Natural killer cell (primary cell): Measurements from ENCODE around the gene TEX22. TPM values are rescaled to one million over a fixed set of nuclear protein-coding genes. Genes with fewer than 3 reads are reported as not detected.
A peak's percentile ranks its signal among the peaks of the same experiment; 100 is the strongest.

Experiments used
- ATAC-seq, 3 donors: fragments of 150-1000 bp in 2 of 3; fragments of 200-7000 bp in 1 of 3; cut with Tn5 transposase; 1 replicate in 1 of 3; 2 replicates in 2 of 3; pipeline ENCODE4 v1.10.0; 2021; ENCODE audit warnings: mild to moderate bottlenecking in 2 of 3, moderate library complexity in 2 of 3
- DNase-seq, 2 donors: peaks; one replicate each; pipeline versions ENCODE4 v3.0.0 to v3.0.0-alpha.2; 2013 to 2021; ENCODE audit warnings: mixed read lengths in 1 of 2
- H3K27ac ChIP-seq: one replicate; pipeline ENCODE4 v1.5.1; 2013; ENCODE audit warnings: mild to moderate bottlenecking, low read length
- H3K27me3 ChIP-seq: one replicate; pipeline ENCODE4 v1.6.1; 2013; ENCODE audit warnings: low read length; ENCODE audit not compliant: control insufficient read depth, insufficient read depth
- H3K36me3 ChIP-seq: one replicate; pipeline ENCODE4 v1.6.1; 2013; ENCODE audit warnings: low read length; ENCODE audit not compliant: control insufficient read depth, insufficient read depth
- H3K4me1 ChIP-seq: one replicate; pipeline ENCODE4 v1.6.1; 2013; ENCODE audit warnings: low read length; ENCODE audit not compliant: control insufficient read depth, insufficient read depth
- H3K4me3 ChIP-seq: one replicate; pipeline ENCODE4 v1.5.1; 2013; ENCODE audit warnings: low read length
- H3K9me3 ChIP-seq: one replicate; pipeline ENCODE4 v1.6.1; 2013; ENCODE audit warnings: low read length; ENCODE audit not compliant: control insufficient read depth, insufficient read depth
- H3K27ac Mint-ChIP-seq, 2 donors: one replicate each; pipeline ENCODE4 v1.8.0; 2022; ENCODE audit warnings: mild to moderate bottlenecking in 2 of 2, mixed read lengths in 2 of 2, moderate library complexity in 1 of 2
- H3K27me3 Mint-ChIP-seq, 2 donors: one replicate each; pipeline ENCODE4 v1.8.0; 2022; ENCODE audit warnings: low read depth in 2 of 2, mixed read lengths in 2 of 2
- H3K36me3 Mint-ChIP-seq: one replicate; pipeline ENCODE4 v1.8.0; 2022; ENCODE audit warnings: mixed read lengths
- H3K4me1 Mint-ChIP-seq, 2 donors: one replicate each; pipeline ENCODE4 v1.8.0; 2022; ENCODE audit warnings: mixed read lengths in 2 of 2
- H3K4me3 Mint-ChIP-seq: one replicate; pipeline ENCODE4 v1.8.0; 2022; ENCODE audit warnings: mild to moderate bottlenecking, moderate library complexity, mixed read lengths
- H3K9me3 Mint-ChIP-seq, 2 donors: one replicate each; pipeline ENCODE4 v1.8.0; 2022; ENCODE audit warnings: mixed read lengths in 2 of 2
- WGBS: methylation state at CpG from one replicate; pipeline ENCODE4 v1.1.7; 2013; ENCODE audit warnings: missing lambda C conversion rate; ENCODE audit not compliant: insufficient coverage; 5-methylcytosine and 5-hydroxymethylcytosine counted together
- intact Hi-C: fragments of 100-400 bp; cut with micrococcal nuclease; formaldehyde crosslinking; loops from one replicate; pipeline ENCODE4 v1.14.2; 2022
- total RNA-seq, 4 donors: library from RNA; stranded (reverse); fragments of 120-200 nt in 1 of 4; gene quantifications; one replicate each; pipeline versions ENCODE4 v1.2.3 to v1.2.4, GENCODE V29; 2013 to 2022
- TF ChIP-seq, protein P1 (sequence below): fragments of 200-600 bp; IDR thresholded peaks from one replicate; pipeline ENCODE4 v1.8.0; 2022; ENCODE audit warnings: antibody characterized with exemption

Gene TEX22
- total RNA-seq, 3 donors from 2014 or later (not counting 1 experiment from before 2014, with no cell fraction given) = 0.23 to 1.9 (median 1.8) TPM

DNA sequence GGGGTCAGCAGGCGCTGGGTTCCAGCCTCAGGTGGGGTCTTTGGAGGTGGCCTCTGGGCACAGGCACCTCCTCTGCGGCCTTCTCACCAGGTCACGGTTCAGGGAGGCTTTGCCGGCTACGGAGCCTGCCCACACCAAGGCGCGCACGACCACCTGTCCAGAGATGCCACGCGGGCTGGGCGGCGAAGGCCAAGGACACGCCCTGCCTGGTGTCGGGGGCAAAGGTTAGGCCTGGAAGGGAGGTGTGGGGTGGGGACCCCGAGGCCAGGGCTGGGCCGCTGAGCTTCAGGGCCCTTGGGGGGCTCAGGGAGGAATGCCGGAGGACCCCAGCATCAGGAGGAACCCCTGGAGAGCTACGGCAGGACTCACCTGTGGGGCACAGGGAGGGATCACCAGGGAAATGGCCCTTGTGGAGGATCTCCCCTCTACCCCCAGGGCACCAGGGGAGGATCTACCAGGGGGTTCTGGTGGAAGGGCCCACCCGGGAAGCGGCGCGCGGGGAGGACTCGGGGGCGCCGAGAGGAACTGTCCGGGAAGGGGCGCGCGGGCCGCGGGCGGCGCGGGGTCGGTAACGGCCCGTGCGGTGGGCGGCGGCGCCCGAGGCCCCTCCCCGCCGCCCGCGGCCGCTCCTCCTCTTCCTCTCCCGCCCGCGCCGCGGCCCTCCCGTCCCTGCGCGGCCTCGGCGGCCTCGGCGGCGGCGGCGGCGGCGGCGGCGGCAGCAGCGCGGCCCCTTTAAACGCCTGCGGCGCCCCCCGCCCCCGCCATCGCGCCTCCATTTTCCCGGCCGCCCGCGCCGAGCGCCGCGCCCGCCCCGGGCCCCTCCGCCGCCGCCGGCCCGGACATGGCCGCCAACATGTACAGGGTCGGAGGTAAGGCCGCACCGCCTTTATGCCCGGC is 21.1 kb downstream of the TEX22 start, which contains the start of gene MTA1:
Gene MTA1, plus strand, starts transcription at position 633 of the 897 bp plus-strand sequence. Its CDS starts 209 bp downstream, at position 842.
- peak; percentile 44 to 75 for DNase-seq

DNA sequence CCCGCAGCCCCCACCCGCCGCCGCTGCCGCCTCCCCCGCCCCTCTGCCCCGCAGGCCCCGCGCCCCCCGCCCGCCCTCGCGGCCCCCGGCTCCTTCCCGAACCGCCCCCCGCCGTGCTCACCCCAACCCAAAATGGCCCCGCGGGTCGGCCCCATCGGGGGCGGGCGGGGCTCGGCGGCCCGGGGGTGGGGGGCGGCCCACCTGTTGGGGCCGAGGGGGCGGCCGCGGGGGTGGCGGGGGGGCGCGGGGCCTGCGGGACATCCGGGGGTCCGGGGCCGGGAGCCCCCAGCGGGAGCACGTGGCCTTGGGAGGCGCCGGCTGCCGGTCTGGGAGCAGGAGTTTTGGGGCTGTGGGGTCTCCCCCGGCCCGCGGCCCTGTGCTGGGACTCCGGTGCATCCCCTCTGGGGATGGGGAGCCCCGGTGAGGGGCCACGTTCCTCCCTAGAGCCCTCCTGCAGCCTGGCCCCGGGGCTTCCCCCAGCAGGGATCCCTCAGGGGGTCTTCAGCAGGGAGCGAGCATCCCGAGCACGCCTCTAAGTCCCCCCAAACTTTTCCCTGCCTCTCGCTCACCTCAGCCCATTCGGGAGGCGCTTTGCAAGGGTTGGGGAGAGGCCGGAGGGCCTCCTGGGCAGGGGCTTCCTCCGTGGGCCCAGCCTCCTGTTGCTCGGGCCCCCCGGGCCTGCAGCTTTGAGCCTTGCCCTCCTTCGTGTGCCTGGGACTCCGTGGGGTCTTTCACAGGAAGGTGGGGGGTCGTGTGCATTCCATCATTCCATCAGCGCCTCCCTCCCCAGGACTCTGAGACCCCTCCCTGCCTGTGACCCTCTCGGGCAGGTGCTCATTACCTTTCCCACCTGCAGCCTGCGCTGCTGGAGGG is 22.0 kb downstream of the TEX22 start:
- no peaks in the 10 kb centered on the region for H3K9me3 Mint-ChIP-seq
- Histone ChIP-seq H3K4me3 (peak overlapping the region; percentile 63), H3K27ac (no peak overlapping the region), H3K4me1 (peaks cover 43% of the 10 kb centered on the region), H3K9me3 (no peaks in the 10 kb centered on the region), H3K27me3 (no peaks in the 10 kb centered on the region), H3K36me3 (no peaks in the 10 kb centered on the region)
- DNase-seq (no peak), ATAC-seq (peak in 1 of 3 donors; percentile 7)
- H3K27ac Mint-ChIP-seq = peak overlapping the region; percentile 46 to 86
- intact Hi-C loops = no loop called here
- TF ChIP-seq, protein P1, sequence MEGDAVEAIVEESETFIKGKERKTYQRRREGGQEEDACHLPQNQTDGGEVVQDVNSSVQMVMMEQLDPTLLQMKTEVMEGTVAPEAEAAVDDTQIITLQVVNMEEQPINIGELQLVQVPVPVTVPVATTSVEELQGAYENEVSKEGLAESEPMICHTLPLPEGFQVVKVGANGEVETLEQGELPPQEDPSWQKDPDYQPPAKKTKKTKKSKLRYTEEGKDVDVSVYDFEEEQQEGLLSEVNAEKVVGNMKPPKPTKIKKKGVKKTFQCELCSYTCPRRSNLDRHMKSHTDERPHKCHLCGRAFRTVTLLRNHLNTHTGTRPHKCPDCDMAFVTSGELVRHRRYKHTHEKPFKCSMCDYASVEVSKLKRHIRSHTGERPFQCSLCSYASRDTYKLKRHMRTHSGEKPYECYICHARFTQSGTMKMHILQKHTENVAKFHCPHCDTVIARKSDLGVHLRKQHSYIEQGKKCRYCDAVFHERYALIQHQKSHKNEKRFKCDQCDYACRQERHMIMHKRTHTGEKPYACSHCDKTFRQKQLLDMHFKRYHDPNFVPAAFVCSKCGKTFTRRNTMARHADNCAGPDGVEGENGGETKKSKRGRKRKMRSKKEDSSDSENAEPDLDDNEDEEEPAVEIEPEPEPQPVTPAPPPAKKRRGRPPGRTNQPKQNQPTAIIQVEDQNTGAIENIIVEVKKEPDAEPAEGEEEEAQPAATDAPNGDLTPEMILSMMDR = no peak
- H3K27me3 Mint-ChIP-seq = no peaks in the 10 kb centered on the region
- H3K36me3 Mint-ChIP-seq = no peaks in the 10 kb centered on the region
- peak overlapping the region; percentile 87 for H3K4me3 Mint-ChIP-seq
- 3% methylated on average over 58 of the region's 67 CpGs for WGBS
- H3K4me1 Mint-ChIP-seq = peaks cover 29 to 37% of the 10 kb centered on the region in 2 donors

More for the DNA sequence above, 21.1 kb downstream of the TEX22 start, which contains the start of gene MTA1:
- Histone ChIP-seq H3K27ac (peak within 1 kb of the TSS; percentile 47), H3K4me3 (peak within 1 kb of the TSS; percentile 63), H3K27me3 (peaks cover under 1% of the 10 kb centered on the region), H3K36me3 (no peaks in the 10 kb centered on the region), H3K4me1 (peaks cover 50% of the 10 kb centered on the region), H3K9me3 (no peaks in the 10 kb centered on the region)
- WGBS = 6% methylated on average over 96 of the region's 96 CpGs
- TF ChIP-seq, protein P1 = no peak
- H3K27ac Mint-ChIP-seq = peak within 1 kb of the TSS; percentile 46 to 86
- H3K4me3 Mint-ChIP-seq = peak within 1 kb of the TSS; percentile 87
- H3K4me1 Mint-ChIP-seq = peaks cover 29 to 37% of the 10 kb centered on the region in 2 donors
- intact Hi-C loops = loop anchor here (5.0 kb wide), 1 partner anchor 47 kb away; no protein-coding TSS in a partner anchor
- no peaks in the 10 kb centered on the region for H3K36me3 Mint-ChIP-seq
- peak; percentile 66 to 69 (median 69) for ATAC-seq
- no peaks in the 10 kb centered on the region for H3K27me3 Mint-ChIP-seq
- H3K9me3 Mint-ChIP-seq = no peaks in the 10 kb centered on the region

DNA sequence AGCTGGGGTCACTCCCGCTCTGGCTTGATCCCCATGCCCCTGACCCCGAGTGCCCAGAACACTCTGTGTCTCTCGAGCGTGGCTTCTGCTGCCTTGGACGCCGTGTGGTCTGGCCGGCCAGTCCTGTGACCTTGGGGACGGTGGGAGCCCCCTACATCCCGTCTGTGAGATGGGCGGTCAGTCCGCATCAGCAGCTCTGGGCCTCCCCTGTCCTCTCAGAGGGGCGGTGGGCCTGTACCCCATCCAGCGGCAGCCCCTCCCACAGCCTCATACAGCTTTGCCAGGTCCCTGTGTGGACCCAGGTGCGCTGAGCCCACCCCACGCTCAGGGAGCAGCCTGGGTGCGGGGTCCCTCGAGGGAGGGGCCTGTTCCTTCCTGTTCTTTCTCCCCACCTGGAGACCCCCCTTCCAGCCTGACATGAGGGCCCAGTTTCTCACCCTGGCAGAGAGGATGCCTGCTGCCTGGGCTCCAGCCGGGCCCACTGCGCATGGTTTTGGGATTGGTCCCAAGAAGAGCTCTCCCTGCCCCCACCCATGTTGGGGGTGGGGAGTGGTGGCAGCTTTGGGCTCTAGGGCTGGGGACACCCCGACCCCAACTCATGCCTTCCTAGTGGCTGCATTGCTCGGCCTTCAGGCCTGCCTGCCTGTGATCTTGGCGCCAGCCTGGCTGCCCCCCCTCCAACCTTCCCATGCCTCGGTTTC is 22.8 kb downstream of the TEX22 start:
- Mint-ChIP-seq H3K27ac (peak overlapping the region; percentile 46 to 86), H3K4me1 (peaks cover 29 to 37% of the 10 kb centered on the region in 2 donors), H3K9me3 (no peaks in the 10 kb centered on the region), H3K27me3 (no peaks in the 10 kb centered on the region), H3K4me3 (peak overlapping the region; percentile 87), H3K36me3 (no peaks in the 10 kb centered on the region)
- H3K27ac ChIP-seq = no peak overlapping the region
- ATAC-seq (no peak), DNase-seq (no peak)
- H3K9me3 ChIP-seq = no peaks in the 10 kb centered on the region
- peak overlapping the region; percentile 63 for H3K4me3 ChIP-seq
- TF ChIP-seq, protein P1 = no peak
- no peaks in the 10 kb centered on the region for H3K36me3 ChIP-seq
- peaks cover 41% of the 10 kb centered on the region for H3K4me1 ChIP-seq
- H3K27me3 ChIP-seq = no peaks in the 10 kb centered on the region
- 56% methylated on average over 21 of the region's 23 CpGs for WGBS
- intact Hi-C loops = no loop called here
